IMR-90 (cell line): Measurements from ENCODE around the gene ABCA12. TPM values are rescaled to one million over a fixed set of nuclear protein-coding genes. Genes with fewer than 3 reads are reported as not detected.

Experiments used
- ATAC-seq: fragments of 200-7000 bp; cut with Tn5 transposase; 2 replicates; pipeline ENCODE4 v1.9.1; 2020; ENCODE audit warnings: low read depth, mild to moderate bottlenecking, moderate library complexity
- BruUV-seq: library from RNA; stranded (reverse); fragments of 400-500 nt; replicated peaks from 2 replicates; lab custom pipeline; 2021; lab: Mats Ljungman, UMichigan
- CTCF ChIA-PET: fragments of 300-600 bp; formaldehyde crosslinking; extraction: SDS; loops from one replicate; lab custom pipeline; 2021; ENCODE audit warnings: antibody characterized with exemption; lab: Yijun Ruan, JAX
- POLR2A ChIA-PET: fragments of 300-600 bp; sonication (Branson Sonifier 250); formaldehyde crosslinking; loops from one replicate; lab custom pipeline; 2022; ENCODE audit warnings: antibody characterized with exemption; ENCODE audit not compliant: unreplicated experiment; lab: Charles Lee
- DNase-seq: peaks from one replicate; pipeline ENCODE4 v3.0.0; 2013
- H2AFZ ChIP-seq: replicated peaks from 2 replicates; pipeline ENCODE3; 2013; ENCODE audit warnings: low read length, mild to moderate bottlenecking; ENCODE audit not compliant: poor library complexity
- H2AK5ac ChIP-seq: 2 replicates; pipeline ENCODE4 v1.6.1; 2013; ENCODE audit warnings: low read depth, low read length, inconsistent platforms
- H2AK9ac ChIP-seq: replicated peaks from 2 replicates; pipeline ENCODE3; 2013; ENCODE audit warnings: mild to moderate bottlenecking, low read depth, low read length, moderate library complexity; ENCODE audit not compliant: poor library complexity
- H2BK120ac ChIP-seq: 2 replicates; pipeline ENCODE4 v1.6.1; 2013; ENCODE audit warnings: low read depth, low read length, inconsistent platforms
- H2BK15ac ChIP-seq: 3 replicates; pipeline ENCODE4 v1.6.1; 2013; ENCODE audit warnings: low read depth, low read length, inconsistent platforms
- H2BK20ac ChIP-seq: 2 replicates; pipeline ENCODE4 v1.6.1; 2013; ENCODE audit warnings: low read depth, mild to moderate bottlenecking, inconsistent platforms, low read length, moderate library complexity
- H2BK5ac ChIP-seq: 2 replicates; pipeline ENCODE4 v1.6.1; 2013; ENCODE audit warnings: mild to moderate bottlenecking, low read depth, low read length, inconsistent platforms; ENCODE audit not compliant: poor library complexity, severe bottlenecking
- H3K14ac ChIP-seq: replicated peaks from 2 replicates; pipeline ENCODE4 v1.6.1; 2013; ENCODE audit warnings: low read depth, low read length, inconsistent platforms
- H3K18ac ChIP-seq: 2 replicates; pipeline ENCODE4 v1.6.1; 2013; ENCODE audit warnings: low read depth, low read length, control low read depth
- H3K23ac ChIP-seq: 2 replicates; pipeline ENCODE4 v1.6.1; 2013; ENCODE audit warnings: low read depth, low read length, inconsistent platforms
- H3K27ac ChIP-seq: 2 replicates; pipeline ENCODE4 v1.5.1; 2013; ENCODE audit warnings: mild to moderate bottlenecking, control low read depth, low read length; ENCODE audit not compliant: insufficient read depth
- H3K27me3 ChIP-seq: 2 replicates; pipeline ENCODE4 v1.6.1; 2013; ENCODE audit warnings: low read length; ENCODE audit not compliant: control insufficient read depth, insufficient read depth
- H3K36me3 ChIP-seq: 2 replicates; pipeline ENCODE4 v1.6.1; 2013; ENCODE audit warnings: low read length, mixed read lengths; ENCODE audit not compliant: control insufficient read depth, insufficient read depth
- H3K4ac ChIP-seq: 2 replicates; pipeline ENCODE4 v1.6.1; 2013; ENCODE audit warnings: low read depth, low read length, inconsistent platforms
- H3K4me1 ChIP-seq: 2 replicates; pipeline ENCODE4 v1.6.1; 2013; ENCODE audit warnings: low read length, mixed read lengths; ENCODE audit not compliant: control insufficient read depth, insufficient read depth
- H3K4me2 ChIP-seq: 2 replicates; pipeline ENCODE4 v1.6.1; 2013; ENCODE audit warnings: low read depth, mild to moderate bottlenecking, control low read depth, low read length, moderate library complexity
- H3K4me3 ChIP-seq: 2 replicates; pipeline ENCODE4 v1.5.1; 2013; ENCODE audit warnings: low read depth, mild to moderate bottlenecking, control low read depth, low read length, moderate library complexity; ENCODE audit not compliant: insufficient read depth
- H3K56ac ChIP-seq: 2 replicates; pipeline ENCODE4 v1.6.1; 2013; ENCODE audit warnings: low read length, inconsistent platforms; ENCODE audit not compliant: insufficient read depth; ENCODE audit errors: extremely low read depth
- H3K79me1 ChIP-seq, 2 experiments: 2 replicates each; pipeline ENCODE4 v1.6.1; 2013; ENCODE audit warnings: low read length in 2 of 2, inconsistent platforms in 1 of 2, low read depth in 1 of 2
- H3K9ac ChIP-seq: 2 replicates; pipeline ENCODE4 v1.6.1; 2013; ENCODE audit warnings: low read depth, low read length, control low read depth
- H3K9me1 ChIP-seq: 2 replicates; pipeline ENCODE4 v1.6.1; 2013; ENCODE audit warnings: low read length, inconsistent platforms; ENCODE audit not compliant: insufficient read depth
- H3K9me3 ChIP-seq: 2 replicates; pipeline ENCODE4 v1.6.1; 2013; ENCODE audit warnings: low read length; ENCODE audit not compliant: control insufficient read depth, insufficient read depth
- H4K20me1 ChIP-seq: 2 replicates; pipeline ENCODE4 v1.6.1; 2013; ENCODE audit warnings: low read length, inconsistent platforms; ENCODE audit not compliant: insufficient read depth
- H4K5ac ChIP-seq: 2 replicates; pipeline ENCODE4 v1.6.1; 2013; ENCODE audit warnings: mild to moderate bottlenecking, low read depth, low read length, control low read depth
- H4K8ac ChIP-seq, 2 experiments: 2 replicates each; pipeline ENCODE4 v1.6.1; 2013; ENCODE audit warnings: low read depth in 2 of 2, low read length in 2 of 2, control low read depth in 1 of 2, inconsistent platforms in 1 of 2
- H4K91ac ChIP-seq: 2 replicates; pipeline ENCODE4 v1.6.1; 2013; ENCODE audit warnings: low read depth, low read length, inconsistent platforms; ENCODE audit not compliant: insufficient read depth
- FOS ChIP-seq: fragments of 150-350 bp; IDR thresholded peaks from 2 replicates; pipeline ENCODE4 v1.6.1; 2016; ENCODE audit warnings: low read depth, low read length
- NFE2L2 ChIP-seq: fragments of 150-350 bp; IDR thresholded peaks from 2 replicates; pipeline ENCODE4 v1.6.1; 2016; ENCODE audit warnings: low read depth, mild to moderate bottlenecking, low read length
- RAD21 ChIP-seq: IDR thresholded peaks from 2 replicates; pipeline ENCODE4 v1.6.1; 2012; ENCODE audit warnings: low read length, improper control_type of control experiment
- SMC3 ChIP-seq: fragments of 150-350 bp; IDR thresholded peaks from 2 replicates; pipeline ENCODE4 v1.6.1; 2016; ENCODE audit warnings: low read depth, mild to moderate bottlenecking, antibody characterized with exemption, low read length, moderate library complexity
- WGBS, 2 experiments: methylation state at CpG; one replicate each; pipeline versions ENCODE4 v1.1.5 to v1.1.7; 2013; ENCODE audit warnings: missing lambda C conversion rate in 2 of 2; ENCODE audit not compliant: insufficient read length in 1 of 2; ENCODE audit errors: extremely low coverage in 2 of 2; 5-methylcytosine and 5-hydroxymethylcytosine counted together
- dilution Hi-C: fragments of 300-500 bp; cut with HindIII; formaldehyde crosslinking; loops from one replicate; pipeline ENCODE4 v1.14.3; 2018; ENCODE audit warnings: low sequenced_read_pairs; ENCODE audit not compliant: unreplicated experiment
- in situ Hi-C: fragments of 300-500 bp; cut with MboI; formaldehyde crosslinking; loops from 3 replicates; pipeline ENCODE4 v1.14.3; 2019; ENCODE audit warnings: low sequenced_read_pairs, inconsistent platforms, mixed read lengths
- intact Hi-C: fragments of 100-400 bp; cut with micrococcal nuclease; formaldehyde crosslinking; loops from 2 replicates; pipeline ENCODE4 v1.10.0; 2022
- polyA plus RNA-seq, 3 experiments: library from polyadenylated mRNA; depleted of rRNA; stranded (reverse); fragments of >200 nt; gene quantifications; 2 replicates each; pipeline ENCODE4 v1.2.3, GENCODE V29; 2012; ENCODE audit warnings: low replicate concordance in 1 of 3
- total RNA-seq: library from RNA; depleted of rRNA; stranded (reverse); fragments of >200 nt; gene quantifications from 2 replicates; pipeline ENCODE4 v1.2.3, GENCODE V29; 2012
- TF ChIP-seq, protein P1 (sequence below): fragments of 150-350 bp; IDR thresholded peaks from 2 replicates; pipeline ENCODE4 v1.6.1; 2016; ENCODE audit warnings: low read depth, mild to moderate bottlenecking, low read length, moderate library complexity, borderline replicate concordance

ABCA12 gene
- total and polyA plus RNA-seq, 2 of the 4 experiments (the other 2 are of a cell fraction) = under 0.01 TPM; not detected in 1

DNA sequence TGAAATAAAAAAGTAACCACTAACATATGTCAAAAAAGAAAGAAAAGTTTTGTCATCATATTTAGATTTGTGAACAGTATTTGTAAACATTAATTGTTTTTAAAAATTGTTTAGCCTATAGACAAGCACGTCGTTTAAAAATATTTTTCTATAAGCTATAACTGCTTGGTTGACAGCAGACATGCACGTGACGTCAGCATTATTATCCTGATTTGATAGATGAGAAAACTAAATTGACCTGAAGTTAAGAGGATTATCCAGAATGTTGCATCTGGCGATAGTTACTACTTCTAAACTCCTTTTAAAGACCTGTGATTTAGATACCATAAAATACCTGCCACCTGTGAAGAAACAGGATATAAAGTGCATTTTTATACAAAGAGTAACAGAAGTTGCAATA is 172.0 kb downstream of the ABCA12 start:
- Histone ChIP-seq H3K9me1 (no peaks in the 10 kb centered on the region), H2AK9ac (no peak overlapping the region), H3K14ac (no peak overlapping the region), H2AFZ (no peak overlapping the region), H3K79me1 (no peaks in the 10 kb centered on the region), H3K56ac (no peak overlapping the region), H3K36me3 (no peaks in the 10 kb centered on the region), H4K5ac (no peak overlapping the region), H2BK15ac (no peak overlapping the region), H3K4me3 (no peak overlapping the region), H3K23ac (no peak overlapping the region), H2BK20ac (no peak overlapping the region), H2BK120ac (no peak overlapping the region), H3K27ac (no peak overlapping the region), H3K4me1 (no peaks in the 10 kb centered on the region), H3K9ac (no peak overlapping the region), H3K27me3 (no peaks in the 10 kb centered on the region), H3K18ac (no peak overlapping the region), H3K4ac (no peak overlapping the region), H3K4me2 (no peak overlapping the region), H2AK5ac (no peak overlapping the region), H4K91ac (no peak overlapping the region), H4K20me1 (no peaks in the 10 kb centered on the region), H4K8ac (no peak overlapping the region), H3K9me3 (no peaks in the 10 kb centered on the region), H2BK5ac (no peak overlapping the region)
- dilution Hi-C loops (no loop called here), in situ Hi-C loops (loop anchor here (10.0 kb wide), 1 partner anchor 968 kb away; no protein-coding TSS in a partner anchor), intact Hi-C loops (no loop called here)
- TF ChIP-seq, protein P1, sequence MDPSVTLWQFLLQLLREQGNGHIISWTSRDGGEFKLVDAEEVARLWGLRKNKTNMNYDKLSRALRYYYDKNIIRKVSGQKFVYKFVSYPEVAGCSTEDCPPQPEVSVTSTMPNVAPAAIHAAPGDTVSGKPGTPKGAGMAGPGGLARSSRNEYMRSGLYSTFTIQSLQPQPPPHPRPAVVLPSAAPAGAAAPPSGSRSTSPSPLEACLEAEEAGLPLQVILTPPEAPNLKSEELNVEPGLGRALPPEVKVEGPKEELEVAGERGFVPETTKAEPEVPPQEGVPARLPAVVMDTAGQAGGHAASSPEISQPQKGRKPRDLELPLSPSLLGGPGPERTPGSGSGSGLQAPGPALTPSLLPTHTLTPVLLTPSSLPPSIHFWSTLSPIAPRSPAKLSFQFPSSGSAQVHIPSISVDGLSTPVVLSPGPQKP = no peak
- TF ChIP-seq RAD21 = no peak
- TF ChIP-seq FOS = no peak
- no peak for TF ChIP-seq NFE2L2
- no peak for TF ChIP-seq SMC3
- no peak for DNase-seq
- no peak for ATAC-seq
- POLR2A ChIA-PET = no interaction called here
- CTCF ChIA-PET = interaction anchor here (0.6 kb wide), 1 partner anchor 1101 kb away, joined by 4 read pairs; no protein-coding TSS in a partner anchor
- WGBS, 2 experiments = no CpG with 5 or more reads among the region's 5 CpGs
- BruUV-seq = no TSS peak
